ENCODE data around the gene PCSK4.
"Not testable (repeated sequence)": the region's sequence is repeated elsewhere in the genome, so short reads cannot be mapped to it uniquely, and the experiment has no call there.

The PCSK4 gene

DNA sequence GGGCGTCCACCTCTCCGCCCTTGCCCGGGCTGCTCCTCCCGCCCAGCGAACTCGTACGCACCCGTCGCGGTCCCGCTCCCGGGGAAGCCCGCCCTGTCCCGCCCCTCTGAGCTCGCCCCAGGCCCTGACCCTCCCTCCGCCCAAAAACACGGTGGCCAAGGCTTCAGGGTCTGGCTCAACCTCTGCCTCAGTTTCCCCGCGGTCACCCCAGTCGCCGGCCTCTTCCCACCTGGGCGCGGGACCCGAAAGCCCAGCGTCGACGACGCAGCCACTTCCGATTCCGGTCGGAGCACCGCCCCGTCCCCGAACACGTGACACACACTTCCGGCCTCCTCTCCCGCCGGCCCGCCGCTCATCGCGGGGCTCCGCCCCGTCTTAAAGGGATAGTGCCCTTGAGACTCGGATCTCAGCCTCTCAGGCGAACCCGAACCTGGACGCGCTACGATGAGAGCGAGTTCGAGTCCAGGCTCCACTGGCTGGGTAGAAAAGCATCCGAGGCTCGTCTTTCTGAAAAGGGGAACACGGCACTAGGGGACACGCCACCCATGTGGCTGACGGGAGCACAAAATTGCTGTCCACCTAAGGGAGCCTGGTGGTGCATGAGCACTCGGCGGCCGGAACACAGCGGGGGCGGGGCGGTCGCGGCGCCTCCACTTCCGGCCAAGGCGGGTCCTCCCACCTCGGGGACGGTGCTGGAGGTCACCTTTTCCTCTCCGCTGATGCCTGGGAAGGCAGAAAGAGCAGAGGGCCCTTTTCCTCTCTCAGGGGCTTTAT, 11.0 kb downstream of the PCSK4 start, which contains the start of gene C19orf25:
Gene C19orf25 (minus strand): TSS at position 282 of the 774 bp plus-strand sequence. CDS start 312 bp downstream, outside the sequence.
- no peak within 1 kb of the TSS for H2BK15ac ChIP-seq (ENCODE audit: low read depth, poor library complexity, severe bottlenecking)
- H3K23ac ChIP-seq (ENCODE audit: low read length in 2 of 2), result no peak within 1 kb of the TSS
- H2BK5ac ChIP-seq (ENCODE audit: low read depth, low read length, poor library complexity, severe bottlenecking), result no peak within 1 kb of the TSS
- H3K18ac ChIP-seq (ENCODE audit: low read depth in 1 of 2, low read length in 2 of 2), result peak within 1 kb of the TSS; percentile 92 to 94
- peak; percentile 93 for DNase-seq
- peak within 1 kb of the TSS; percentile 99 for H4K8ac ChIP-seq (ENCODE audit: low read length)
- peaks cover 12% of the 10 kb centered on the region for H3K4me1 ChIP-seq (ENCODE audit: control insufficient read depth, insufficient read depth, low read depth, low read length)
- peak within 1 kb of the TSS; percentile 88 for H3K9ac ChIP-seq (ENCODE audit: low read length)
- H2BK120ac ChIP-seq (ENCODE audit: low read depth, low read length), result no peak within 1 kb of the TSS
- H2BK12ac ChIP-seq (ENCODE audit: low read length in 2 of 2), result peak within 1 kb of the TSS in 1 of 2 experiments; percentile 51
- peak within 1 kb of the TSS in 1 of 2 experiments; percentile 68 for H3K14ac ChIP-seq (ENCODE audit: low read length in 2 of 2)
- peaks cover 13 to 39% of the 10 kb centered on the region in 2 experiments for H3K36me3 ChIP-seq (ENCODE audit: control insufficient read depth in 1 of 2, insufficient read depth in 2 of 2, low read depth in 1 of 2, low read length in 2 of 2)
- peak within 1 kb of the TSS; percentile 65 to 83 for H3K4ac ChIP-seq (ENCODE audit: low read depth in 1 of 2, low read length in 2 of 2)
- under 1% methylated on average over 67 of the region's 71 CpGs for WGBS
- no peaks in the 10 kb centered on the region for H3K9me3 ChIP-seq (ENCODE audit: control insufficient read depth, low read length)
- H2AK5ac ChIP-seq (ENCODE audit: low read length, severe bottlenecking), result no peak within 1 kb of the TSS
- peaks cover 20% of the 10 kb centered on the region for H3K79me1 ChIP-seq (replicated peaks; ENCODE audit: low read length, poor library complexity, severe bottlenecking)
- peak within 1 kb of the TSS; percentile 93 for H4K91ac ChIP-seq (ENCODE audit: low read length)
- peak within 1 kb of the TSS; percentile 97 for H2AFZ ChIP-seq (ENCODE audit: low read depth, low read length)
- peak within 1 kb of the TSS; percentile 93 for H3K4me2 ChIP-seq (ENCODE audit: low read length, poor library complexity, severe bottlenecking)
- H3K4me3 ChIP-seq (ENCODE audit: insufficient read depth in 1 of 2, low read depth in 1 of 2, low read length in 2 of 2), result peak within 1 kb of the TSS; percentile 76 to 91
- peak within 1 kb of the TSS; percentile 53 for H3K27ac ChIP-seq (ENCODE audit: low read length, poor library complexity, severe bottlenecking)
- H3K27me3 ChIP-seq (ENCODE audit: control insufficient read depth in 1 of 2, insufficient read depth in 1 of 2, low read length in 2 of 2), result no peaks in the 10 kb centered on the region

GRCh38 chr19:1477056-1477455, 13.1 kb downstream of the PCSK4 start:
- H2BK120ac ChIP-seq (ENCODE audit: low read depth, low read length); H3K18ac ChIP-seq (ENCODE audit: low read depth in 1 of 2, low read length in 2 of 2); H3K9ac ChIP-seq (ENCODE audit: low read length); H3K14ac ChIP-seq (ENCODE audit: low read length in 2 of 2); H3K23ac ChIP-seq (ENCODE audit: low read length in 2 of 2); DNase-seq; H3K4ac ChIP-seq (ENCODE audit: low read depth in 1 of 2, low read length in 2 of 2); H3K4me2 ChIP-seq (ENCODE audit: low read length, poor library complexity, severe bottlenecking); H3K4me3 ChIP-seq (ENCODE audit: insufficient read depth in 1 of 2, low read depth in 1 of 2, low read length in 2 of 2); H2BK15ac ChIP-seq (ENCODE audit: low read depth, poor library complexity, severe bottlenecking); H2BK12ac ChIP-seq (ENCODE audit: low read length in 2 of 2); H2BK5ac ChIP-seq (ENCODE audit: low read depth, low read length, poor library complexity, severe bottlenecking); H4K8ac ChIP-seq (ENCODE audit: low read length); H3K9me3 ChIP-seq (ENCODE audit: control insufficient read depth, low read length); H2AFZ ChIP-seq (ENCODE audit: low read depth, low read length); H4K91ac ChIP-seq (ENCODE audit: low read length); H2AK5ac ChIP-seq (ENCODE audit: low read length, severe bottlenecking); H3K27ac ChIP-seq (ENCODE audit: low read length, poor library complexity, severe bottlenecking): not testable (repeated sequence)
- Histone ChIP-seq H3K4me1 (ENCODE audit: control insufficient read depth, insufficient read depth, low read depth, low read length) (peaks cover 22% of the 10 kb centered on the region), H3K27me3 (ENCODE audit: control insufficient read depth in 1 of 2, insufficient read depth in 1 of 2, low read length in 2 of 2) (peaks cover 8 to 15% of the 10 kb centered on the region in 2 experiments), H3K79me1 (replicated peaks; ENCODE audit: low read length, poor library complexity, severe bottlenecking) (peaks cover 30% of the 10 kb centered on the region), H3K36me3 (ENCODE audit: control insufficient read depth in 1 of 2, insufficient read depth in 2 of 2, low read depth in 1 of 2, low read length in 2 of 2) (peaks cover 13 to 41% of the 10 kb centered on the region in 2 experiments)
- 98% methylated on average over 9 of the region's 9 CpGs for WGBS

DNA sequence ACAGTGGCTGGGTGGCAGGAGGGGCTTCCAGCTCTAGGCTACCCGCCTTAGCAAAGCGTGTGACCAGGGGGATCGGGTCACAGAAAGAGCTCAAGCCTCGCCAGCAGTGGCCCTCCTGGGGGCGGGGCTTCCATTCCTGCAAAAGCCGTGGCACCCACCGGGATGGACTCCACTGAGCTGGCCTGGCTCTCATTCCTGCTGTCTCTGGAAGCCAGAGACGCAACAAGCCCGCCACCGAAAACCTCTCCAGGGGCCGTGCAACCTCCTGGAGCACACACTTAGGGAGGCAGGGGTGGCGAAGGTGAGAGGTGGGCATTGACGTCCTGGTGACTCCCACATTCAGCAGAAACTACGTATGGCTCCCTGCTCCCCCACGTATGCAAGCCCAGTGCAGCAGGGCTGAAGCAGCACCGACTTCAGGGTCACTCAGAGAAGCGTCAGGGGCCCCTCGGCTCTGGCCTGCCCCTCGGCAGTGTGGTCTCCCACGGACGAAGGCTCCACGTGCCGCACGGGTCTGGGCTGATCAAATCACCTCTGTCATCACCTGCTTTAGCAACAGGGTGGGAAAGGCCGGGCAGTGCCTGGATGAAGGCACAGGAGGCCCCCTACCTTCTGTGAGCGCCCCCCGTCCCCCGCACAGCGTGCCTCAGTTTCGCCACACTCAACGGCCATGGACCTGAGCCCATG, 14.3 kb downstream of the PCSK4 start:
- H2BK120ac ChIP-seq (ENCODE audit: low read depth, low read length), result no peak overlapping the region
- WGBS, result 95% methylated on average over 31 of the region's 31 CpGs
- H3K9me3 ChIP-seq (ENCODE audit: control insufficient read depth, low read length), result no peaks in the 10 kb centered on the region
- no peak overlapping the region for H3K14ac ChIP-seq (ENCODE audit: low read length in 2 of 2)
- DNase-seq, result no peak
- no peak overlapping the region for H2AFZ ChIP-seq (ENCODE audit: low read depth, low read length)
- no peak overlapping the region for H3K4me2 ChIP-seq (ENCODE audit: low read length, poor library complexity, severe bottlenecking)
- no peak overlapping the region for H3K23ac ChIP-seq (ENCODE audit: low read length in 2 of 2)
- H3K27me3 ChIP-seq (ENCODE audit: control insufficient read depth in 1 of 2, insufficient read depth in 1 of 2, low read length in 2 of 2), result peaks cover 20 to 27% of the 10 kb centered on the region in 2 experiments
- no peak overlapping the region for H4K91ac ChIP-seq (ENCODE audit: low read length)
- H3K4ac ChIP-seq (ENCODE audit: low read depth in 1 of 2, low read length in 2 of 2), result no peak overlapping the region
- no peak overlapping the region for H3K27ac ChIP-seq (ENCODE audit: low read length, poor library complexity, severe bottlenecking)
- H2BK12ac ChIP-seq (ENCODE audit: low read length in 2 of 2), result no peak overlapping the region
- no peak overlapping the region for H4K8ac ChIP-seq (ENCODE audit: low read length)
- no peak overlapping the region for H3K4me3 ChIP-seq (ENCODE audit: insufficient read depth in 1 of 2, low read depth in 1 of 2, low read length in 2 of 2)
- peaks cover 31% of the 10 kb centered on the region for H3K4me1 ChIP-seq (ENCODE audit: control insufficient read depth, insufficient read depth, low read depth, low read length)
- no peak overlapping the region for H2BK15ac ChIP-seq (ENCODE audit: low read depth, poor library complexity, severe bottlenecking)
- no peak overlapping the region for H2AK5ac ChIP-seq (ENCODE audit: low read length, severe bottlenecking)
- H3K79me1 ChIP-seq (replicated peaks; ENCODE audit: low read length, poor library complexity, severe bottlenecking), result peaks cover 38% of the 10 kb centered on the region
- H3K18ac ChIP-seq (ENCODE audit: low read depth in 1 of 2, low read length in 2 of 2), result no peak overlapping the region
- no peak overlapping the region for H3K9ac ChIP-seq (ENCODE audit: low read length)
- peaks cover 13 to 38% of the 10 kb centered on the region in 2 experiments for H3K36me3 ChIP-seq (ENCODE audit: control insufficient read depth in 1 of 2, insufficient read depth in 2 of 2, low read depth in 1 of 2, low read length in 2 of 2)
- H2BK5ac ChIP-seq (ENCODE audit: low read depth, low read length, poor library complexity, severe bottlenecking), result no peak overlapping the region

DNA sequence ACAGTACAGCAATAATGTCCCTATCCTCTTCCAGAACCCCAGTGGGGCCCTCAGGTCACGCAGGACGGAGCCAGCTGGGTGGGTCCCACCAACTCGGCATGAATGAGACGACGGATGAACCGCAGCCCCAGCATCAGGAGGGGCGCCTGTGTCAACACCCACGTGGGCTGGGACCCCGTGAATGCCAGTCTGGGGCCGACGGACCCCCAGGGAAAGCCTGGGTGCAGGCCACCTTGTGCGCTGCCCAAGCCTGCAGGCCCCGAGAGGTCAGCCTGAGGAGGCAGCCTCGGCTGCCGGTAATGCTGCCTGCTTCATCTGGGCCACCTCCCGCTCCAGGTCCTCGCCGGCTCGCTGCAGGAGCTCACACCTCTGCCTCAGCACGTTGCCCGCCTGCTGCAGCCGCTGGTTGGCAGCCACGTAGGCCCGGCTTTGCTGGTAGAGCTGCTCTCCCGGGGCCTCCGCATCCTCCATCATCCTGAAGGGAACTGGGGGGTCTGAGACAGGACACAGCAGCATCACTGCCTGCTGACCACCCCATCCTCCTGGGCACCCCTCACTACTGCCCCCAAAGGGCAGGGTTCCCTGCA, 15.3 kb downstream of the PCSK4 start:
- no peak overlapping the region for H3K27ac ChIP-seq (ENCODE audit: low read length, poor library complexity, severe bottlenecking)

More for the DNA sequence above, 15.3 kb downstream of the PCSK4 start:
- no peak overlapping the region for H3K4ac ChIP-seq (ENCODE audit: low read depth in 1 of 2, low read length in 2 of 2)
- WGBS, result 96% methylated on average over 25 of the region's 26 CpGs
- no peak overlapping the region for H2BK120ac ChIP-seq (ENCODE audit: low read depth, low read length)
- no peak overlapping the region for H3K9ac ChIP-seq (ENCODE audit: low read length)
- peaks cover 41% of the 10 kb centered on the region for H3K4me1 ChIP-seq (ENCODE audit: control insufficient read depth, insufficient read depth, low read depth, low read length)
- no peak overlapping the region for H2AK5ac ChIP-seq (ENCODE audit: low read length, severe bottlenecking)
- H3K18ac ChIP-seq (ENCODE audit: low read depth in 1 of 2, low read length in 2 of 2), result no peak overlapping the region
- H3K4me2 ChIP-seq (ENCODE audit: low read length, poor library complexity, severe bottlenecking), result no peak overlapping the region
- peaks cover 41% of the 10 kb centered on the region for H3K79me1 ChIP-seq (replicated peaks; ENCODE audit: low read length, poor library complexity, severe bottlenecking)
- no peak overlapping the region for H3K4me3 ChIP-seq (ENCODE audit: insufficient read depth in 1 of 2, low read depth in 1 of 2, low read length in 2 of 2)
- no peak overlapping the region for H3K23ac ChIP-seq (ENCODE audit: low read length in 2 of 2)
- no peak overlapping the region for H2AFZ ChIP-seq (ENCODE audit: low read depth, low read length)
- H2BK5ac ChIP-seq (ENCODE audit: low read depth, low read length, poor library complexity, severe bottlenecking), result no peak overlapping the region
- H4K91ac ChIP-seq (ENCODE audit: low read length), result no peak overlapping the region
- H3K27me3 ChIP-seq (ENCODE audit: control insufficient read depth in 1 of 2, insufficient read depth in 1 of 2, low read length in 2 of 2), result peaks cover 24 to 37% of the 10 kb centered on the region in 2 experiments
- no peak overlapping the region for H2BK12ac ChIP-seq (ENCODE audit: low read length in 2 of 2)
- H2BK15ac ChIP-seq (ENCODE audit: low read depth, poor library complexity, severe bottlenecking), result no peak overlapping the region
- H3K14ac ChIP-seq (ENCODE audit: low read length in 2 of 2), result no peak overlapping the region
- peak overlapping the region; percentile 19 for H4K8ac ChIP-seq (ENCODE audit: low read length)
- H3K9me3 ChIP-seq (ENCODE audit: control insufficient read depth, low read length), result no peaks in the 10 kb centered on the region
- no peak for DNase-seq
- H3K36me3 ChIP-seq (ENCODE audit: control insufficient read depth in 1 of 2, insufficient read depth in 2 of 2, low read depth in 1 of 2, low read length in 2 of 2), result peaks cover 13 to 38% of the 10 kb centered on the region in 2 experiments

All from mesenchymal stem cell (in vitro differentiated cells and primary cell).